ENCODE data around the gene ERCC2.
"Not testable (repeated sequence)": the region's sequence is repeated elsewhere in the genome, so short reads cannot be mapped to it uniquely, and the experiment has no call there.

DNA sequence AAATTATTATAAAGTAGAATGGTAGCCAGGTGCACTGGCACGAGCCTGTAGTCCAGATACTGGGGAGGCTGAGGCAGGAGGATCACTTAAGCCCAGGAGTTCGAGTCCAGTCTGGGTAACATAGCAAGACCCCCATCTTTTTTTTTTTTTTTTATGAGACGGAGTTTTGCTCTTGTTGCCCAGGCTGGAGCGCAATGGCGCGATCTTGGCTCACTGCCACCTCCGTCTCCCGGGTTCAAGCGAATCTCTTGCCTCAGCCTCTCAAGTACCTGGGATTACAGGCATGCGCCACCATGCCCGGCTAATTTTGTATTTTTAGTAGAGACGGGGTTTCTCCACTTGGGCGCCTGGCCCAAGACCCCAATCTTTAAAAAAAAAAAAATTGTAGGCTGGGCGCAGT lies 58.1 kb downstream of the ERCC2 start:
- TF ChIP-seq, protein P1, sequence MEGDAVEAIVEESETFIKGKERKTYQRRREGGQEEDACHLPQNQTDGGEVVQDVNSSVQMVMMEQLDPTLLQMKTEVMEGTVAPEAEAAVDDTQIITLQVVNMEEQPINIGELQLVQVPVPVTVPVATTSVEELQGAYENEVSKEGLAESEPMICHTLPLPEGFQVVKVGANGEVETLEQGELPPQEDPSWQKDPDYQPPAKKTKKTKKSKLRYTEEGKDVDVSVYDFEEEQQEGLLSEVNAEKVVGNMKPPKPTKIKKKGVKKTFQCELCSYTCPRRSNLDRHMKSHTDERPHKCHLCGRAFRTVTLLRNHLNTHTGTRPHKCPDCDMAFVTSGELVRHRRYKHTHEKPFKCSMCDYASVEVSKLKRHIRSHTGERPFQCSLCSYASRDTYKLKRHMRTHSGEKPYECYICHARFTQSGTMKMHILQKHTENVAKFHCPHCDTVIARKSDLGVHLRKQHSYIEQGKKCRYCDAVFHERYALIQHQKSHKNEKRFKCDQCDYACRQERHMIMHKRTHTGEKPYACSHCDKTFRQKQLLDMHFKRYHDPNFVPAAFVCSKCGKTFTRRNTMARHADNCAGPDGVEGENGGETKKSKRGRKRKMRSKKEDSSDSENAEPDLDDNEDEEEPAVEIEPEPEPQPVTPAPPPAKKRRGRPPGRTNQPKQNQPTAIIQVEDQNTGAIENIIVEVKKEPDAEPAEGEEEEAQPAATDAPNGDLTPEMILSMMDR (IDR thresholded peaks at IDR 0.05; ENCODE audit: insufficient read depth, low read length, poor library complexity, severe bottlenecking), result not testable (repeated sequence)
- TF ChIP-seq EZH2phosphoT487 (conservative IDR thresholded peaks at IDR 0.05; ENCODE audit: low read length), result not testable (repeated sequence)
